ENCODE results near the gene MSLN. TPM values are rescaled to one million over a fixed set of nuclear protein-coding genes. Genes with fewer than 3 reads are reported as not detected.
"Not testable (repeated sequence)": the region's sequence is repeated elsewhere in the genome, so short reads cannot be mapped to it uniquely, and the experiment has no call there.

MSLN gene
- total RNA-seq, 1 donor from 2014 or later: 1.0 TPM

- peaks cover 0 to 6% (median 3%) of the 10 kb centered on the region in 3 donors for H3K36me3 ChIP-seq (ENCODE audit: control insufficient read depth in 3 of 3, insufficient read depth in 3 of 3, low read length in 3 of 3)
- no peak overlapping the region for H3K4me3 ChIP-seq (ENCODE audit: low read length in 3 of 3)
- H3K27me3 ChIP-seq (ENCODE audit: control insufficient read depth in 3 of 3, insufficient read depth in 3 of 3, low read length in 3 of 3): peaks cover 0 to 15% (median 4%) of the 10 kb centered on the region in 3 donors
- no peak overlapping the region for H3K27ac ChIP-seq (ENCODE audit: low read depth, low read length)
- H3K9ac ChIP-seq (ENCODE audit: low read depth in 1 of 3, low read length in 3 of 3): no peak overlapping the region
- no peaks in the 10 kb centered on the region for H3K9me3 ChIP-seq (ENCODE audit: control insufficient read depth in 3 of 3, low read length in 3 of 3)
- peaks cover 13 to 16% (median 14%) of the 10 kb centered on the region in 3 donors for H3K4me1 ChIP-seq (ENCODE audit: control insufficient read depth in 3 of 3, insufficient read depth in 3 of 3, low read length in 3 of 3)
Observed at GRCh38 chr16:743794-744500, 16.6 kb upstream of the MSLN start.

DNA sequence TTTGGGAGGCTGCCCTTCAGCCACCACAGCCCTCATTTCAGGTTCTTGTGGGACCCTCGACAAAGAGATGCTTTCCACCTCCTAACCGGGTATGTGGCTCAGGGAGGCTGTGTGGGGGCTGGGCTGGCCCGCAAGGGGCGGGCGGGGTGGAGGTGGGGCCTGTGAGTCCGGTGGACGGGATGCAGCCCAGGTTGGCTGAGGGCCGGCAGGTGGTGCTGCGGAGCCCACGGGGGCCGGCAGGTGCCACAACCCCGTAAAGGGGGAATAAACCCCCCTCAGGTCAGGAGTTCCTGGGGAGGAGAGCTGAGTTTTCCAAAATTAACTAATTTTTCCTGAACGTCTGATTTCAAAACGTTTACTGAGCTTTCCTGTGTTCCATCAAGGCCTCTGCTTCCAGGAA lies 14.8 kb upstream of the MSLN start:
- peaks cover 0 to 19% (median 4%) of the 10 kb centered on the region in 3 donors for H3K27me3 ChIP-seq (ENCODE audit: control insufficient read depth in 3 of 3, insufficient read depth in 3 of 3, low read length in 3 of 3)
- H3K4me3 ChIP-seq (ENCODE audit: low read length in 3 of 3): no peak overlapping the region
- H3K4me1 ChIP-seq (ENCODE audit: control insufficient read depth in 3 of 3, insufficient read depth in 3 of 3, low read length in 3 of 3): peaks cover 3 to 4% (median 3%) of the 10 kb centered on the region in 3 donors
- H3K9ac ChIP-seq (ENCODE audit: low read depth in 1 of 3, low read length in 3 of 3): no peak overlapping the region
- no peak overlapping the region for H3K27ac ChIP-seq (ENCODE audit: low read depth, low read length)
- H3K9me3 ChIP-seq (ENCODE audit: control insufficient read depth in 3 of 3, low read length in 3 of 3): no peaks in the 10 kb centered on the region
- no peaks in the 10 kb centered on the region for H3K36me3 ChIP-seq (ENCODE audit: control insufficient read depth in 3 of 3, insufficient read depth in 3 of 3, low read length in 3 of 3)

GRCh38 chr16:746637-747036 lies 13.9 kb upstream of the MSLN start:
- no peak overlapping the region for H3K27ac ChIP-seq (ENCODE audit: low read depth, low read length)
- H3K36me3 ChIP-seq (ENCODE audit: control insufficient read depth in 3 of 3, insufficient read depth in 3 of 3, low read length in 3 of 3): no peaks in the 10 kb centered on the region
- H3K4me1 ChIP-seq (ENCODE audit: control insufficient read depth in 3 of 3, insufficient read depth in 3 of 3, low read length in 3 of 3): no peaks in the 10 kb centered on the region
- no peak overlapping the region for H3K4me3 ChIP-seq (ENCODE audit: low read length in 3 of 3)
- no peak overlapping the region for H3K9ac ChIP-seq (ENCODE audit: low read depth in 1 of 3, low read length in 3 of 3)
- peaks cover 8 to 27% (median 10%) of the 10 kb centered on the region in 3 donors for H3K27me3 ChIP-seq (ENCODE audit: control insufficient read depth in 3 of 3, insufficient read depth in 3 of 3, low read length in 3 of 3)
- no peaks in the 10 kb centered on the region for H3K9me3 ChIP-seq (ENCODE audit: control insufficient read depth in 3 of 3, low read length in 3 of 3)

- Histone ChIP-seq H3K9me3 (ENCODE audit: control insufficient read depth in 3 of 3, low read length in 3 of 3) (no peaks in the 10 kb centered on the region), H3K4me3 (ENCODE audit: low read length in 3 of 3) (no peak overlapping the region), H3K27me3 (ENCODE audit: control insufficient read depth in 3 of 3, insufficient read depth in 3 of 3, low read length in 3 of 3) (peaks cover 17 to 33% (median 20%) of the 10 kb centered on the region in 3 donors)
Observed at GRCh38 chr16:747978-748746, 12.4 kb upstream of the MSLN start.

DNA sequence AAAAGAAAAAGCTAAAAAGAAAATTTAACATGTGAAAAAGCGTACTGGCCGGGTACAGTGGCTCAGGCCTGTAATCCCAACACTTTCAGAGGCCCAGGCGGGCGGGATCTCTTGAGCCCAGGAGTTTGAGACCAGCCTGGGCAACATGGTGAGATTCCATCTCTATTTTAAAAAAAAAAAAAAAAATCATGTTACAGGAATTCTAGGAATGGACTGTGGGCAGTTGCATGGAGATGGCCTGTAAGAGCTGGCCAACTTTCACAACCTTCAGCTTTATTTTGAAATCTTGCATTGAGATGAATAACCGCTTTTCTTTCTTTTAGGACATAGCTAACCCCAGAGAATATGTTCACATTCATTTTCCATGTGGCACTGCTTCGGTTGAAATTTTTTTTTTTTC lies 11.5 kb upstream of the MSLN start:
- H3K27me3 ChIP-seq (ENCODE audit: control insufficient read depth in 3 of 3, insufficient read depth in 3 of 3, low read length in 3 of 3): peaks cover 20 to 31% (median 26%) of the 10 kb centered on the region in 3 donors
- no peak overlapping the region for H3K9ac ChIP-seq (ENCODE audit: low read depth in 1 of 3, low read length in 3 of 3)
- no peaks in the 10 kb centered on the region for H3K36me3 ChIP-seq (ENCODE audit: control insufficient read depth in 3 of 3, insufficient read depth in 3 of 3, low read length in 3 of 3)
- H3K4me3 ChIP-seq (ENCODE audit: low read length in 3 of 3): no peak overlapping the region
- peaks cover 0 to 4% (median 0%) of the 10 kb centered on the region in 3 donors for H3K4me1 ChIP-seq (ENCODE audit: control insufficient read depth in 3 of 3, insufficient read depth in 3 of 3, low read length in 3 of 3)
- H3K9me3 ChIP-seq (ENCODE audit: control insufficient read depth in 3 of 3, low read length in 3 of 3): no peaks in the 10 kb centered on the region
- H3K27ac ChIP-seq (ENCODE audit: low read depth, low read length): no peak overlapping the region

More at GRCh38 chr16:747978-748746, 12.4 kb upstream of the MSLN start:
- Histone ChIP-seq H3K4me1 (ENCODE audit: control insufficient read depth in 3 of 3, insufficient read depth in 3 of 3, low read length in 3 of 3) (peaks cover 0 to 4% (median 0%) of the 10 kb centered on the region in 3 donors), H3K9ac (ENCODE audit: low read depth in 1 of 3, low read length in 3 of 3) (no peak overlapping the region), H3K36me3 (ENCODE audit: control insufficient read depth in 3 of 3, insufficient read depth in 3 of 3, low read length in 3 of 3) (no peaks in the 10 kb centered on the region), H3K27ac (ENCODE audit: low read depth, low read length) (no peak overlapping the region)

DNA sequence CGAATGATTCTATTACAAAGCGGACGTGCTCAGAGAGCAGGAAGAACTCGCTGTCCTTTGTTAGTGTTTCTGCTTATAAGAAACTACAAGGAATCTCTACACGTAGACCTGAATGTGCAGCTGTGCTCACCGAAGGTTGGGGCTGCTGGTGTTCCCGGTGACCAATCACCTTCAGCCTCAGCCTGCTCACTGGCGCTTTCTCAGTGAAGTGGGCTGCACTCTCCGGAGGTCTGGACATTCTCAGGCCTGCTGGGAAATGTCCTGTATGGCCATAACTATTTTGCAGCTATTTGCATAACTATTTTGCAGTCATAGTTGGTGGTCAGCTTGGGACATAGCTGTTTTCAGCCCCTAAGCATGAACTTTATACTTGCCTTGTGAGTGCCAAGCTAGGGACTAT lies 10.0 kb upstream of the MSLN start:
- Histone ChIP-seq H3K4me3 (ENCODE audit: low read length in 3 of 3) (no peak overlapping the region), H3K9me3 (ENCODE audit: control insufficient read depth in 3 of 3, low read length in 3 of 3) (no peaks in the 10 kb centered on the region), H3K27me3 (ENCODE audit: control insufficient read depth in 3 of 3, insufficient read depth in 3 of 3, low read length in 3 of 3) (peaks cover 17 to 30% (median 26%) of the 10 kb centered on the region in 3 donors), H3K4me1 (ENCODE audit: control insufficient read depth in 3 of 3, insufficient read depth in 3 of 3, low read length in 3 of 3) (peaks cover 0 to 4% (median 0%) of the 10 kb centered on the region in 3 donors), H3K27ac (ENCODE audit: low read depth, low read length) (no peak overlapping the region), H3K36me3 (ENCODE audit: control insufficient read depth in 3 of 3, insufficient read depth in 3 of 3, low read length in 3 of 3) (no peaks in the 10 kb centered on the region), H3K9ac (ENCODE audit: low read depth in 1 of 3, low read length in 3 of 3) (no peak overlapping the region)

DNA sequence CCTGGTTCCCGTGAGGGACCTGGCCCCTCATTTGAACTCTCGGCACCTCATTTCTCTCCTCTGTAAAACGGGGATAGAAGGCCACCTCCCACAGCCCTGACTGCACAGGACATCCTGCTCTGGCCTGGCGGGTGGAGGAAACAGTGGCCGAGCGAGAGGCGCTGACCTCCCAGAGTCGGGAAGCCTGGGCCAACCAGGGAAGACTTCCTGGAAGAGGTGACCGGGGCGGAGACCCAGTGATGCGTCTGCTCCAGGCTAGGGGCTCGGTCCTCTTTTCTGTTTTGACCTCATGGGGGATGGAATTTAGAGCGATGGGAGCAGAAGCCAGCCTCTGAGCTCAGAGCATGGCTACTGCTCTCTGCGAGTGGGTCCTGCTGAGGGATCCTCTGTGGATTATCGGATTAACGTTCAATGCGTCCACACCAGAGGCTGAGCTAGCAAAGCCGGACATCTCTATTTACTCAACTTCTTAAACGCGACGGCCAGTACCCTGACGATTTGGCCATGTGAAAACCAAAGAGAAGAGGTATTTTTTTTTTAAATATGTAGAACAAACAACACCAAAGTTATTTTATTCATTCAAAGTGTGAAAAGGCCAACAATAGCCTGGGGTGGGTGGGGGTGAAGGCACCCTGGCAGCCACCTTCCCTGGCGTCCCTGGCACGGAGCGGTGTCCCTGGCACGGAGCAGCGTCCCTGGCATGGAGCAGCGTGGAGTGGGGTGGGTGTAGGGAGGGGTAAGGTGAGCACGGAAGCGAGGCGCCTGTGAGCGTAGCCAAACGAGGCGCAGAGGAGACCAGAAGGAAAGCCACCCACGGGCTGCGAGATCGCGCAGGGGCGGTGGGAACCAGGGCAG lies 9.2 kb upstream of the MSLN start:
- no peaks in the 10 kb centered on the region for H3K36me3 ChIP-seq (ENCODE audit: control insufficient read depth in 3 of 3, insufficient read depth in 3 of 3, low read length in 3 of 3)
- H3K9ac ChIP-seq (ENCODE audit: low read depth in 1 of 3, low read length in 3 of 3): no peak overlapping the region
- no peak overlapping the region for H3K4me3 ChIP-seq (ENCODE audit: low read length in 3 of 3)
- H3K27ac ChIP-seq (ENCODE audit: low read depth, low read length): no peak overlapping the region
- H3K9me3 ChIP-seq (ENCODE audit: control insufficient read depth in 3 of 3, low read length in 3 of 3): no peaks in the 10 kb centered on the region
- H3K4me1 ChIP-seq (ENCODE audit: control insufficient read depth in 3 of 3, insufficient read depth in 3 of 3, low read length in 3 of 3): peaks cover 0 to 4% (median 0%) of the 10 kb centered on the region in 3 donors
- peaks cover 20 to 33% (median 28%) of the 10 kb centered on the region in 3 donors for H3K27me3 ChIP-seq (ENCODE audit: control insufficient read depth in 3 of 3, insufficient read depth in 3 of 3, low read length in 3 of 3)

DNA sequence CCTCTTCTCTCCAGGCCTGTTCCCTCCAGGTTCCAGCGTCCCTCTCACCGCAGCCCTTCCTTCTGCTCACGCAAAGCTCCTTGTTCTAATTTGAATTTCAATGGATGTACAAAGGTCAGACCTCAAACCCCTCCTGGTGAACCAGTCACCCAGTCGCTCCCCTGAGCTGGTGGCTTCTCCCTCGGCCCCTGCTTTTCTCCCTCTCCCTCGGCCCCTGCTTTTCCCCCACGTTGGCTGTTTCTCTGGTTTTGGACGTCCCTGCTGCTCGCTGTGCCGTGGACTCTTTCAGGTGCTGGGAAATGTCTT lies 8.6 kb upstream of the MSLN start:
- H3K4me1 ChIP-seq (ENCODE audit: control insufficient read depth in 3 of 3, insufficient read depth in 3 of 3, low read length in 3 of 3): peaks cover 0 to 4% (median 0%) of the 10 kb centered on the region in 3 donors
- H3K27me3 ChIP-seq (ENCODE audit: control insufficient read depth in 3 of 3, insufficient read depth in 3 of 3, low read length in 3 of 3): peaks cover 20 to 33% (median 29%) of the 10 kb centered on the region in 3 donors
- H3K9me3 ChIP-seq (ENCODE audit: control insufficient read depth in 3 of 3, low read length in 3 of 3): no peaks in the 10 kb centered on the region
- H3K4me3 ChIP-seq (ENCODE audit: low read length in 3 of 3): no peak overlapping the region
- H3K9ac ChIP-seq (ENCODE audit: low read depth in 1 of 3, low read length in 3 of 3): no peak overlapping the region
- no peaks in the 10 kb centered on the region for H3K36me3 ChIP-seq (ENCODE audit: control insufficient read depth in 3 of 3, insufficient read depth in 3 of 3, low read length in 3 of 3)
- no peak overlapping the region for H3K27ac ChIP-seq (ENCODE audit: low read depth, low read length)

DNA sequence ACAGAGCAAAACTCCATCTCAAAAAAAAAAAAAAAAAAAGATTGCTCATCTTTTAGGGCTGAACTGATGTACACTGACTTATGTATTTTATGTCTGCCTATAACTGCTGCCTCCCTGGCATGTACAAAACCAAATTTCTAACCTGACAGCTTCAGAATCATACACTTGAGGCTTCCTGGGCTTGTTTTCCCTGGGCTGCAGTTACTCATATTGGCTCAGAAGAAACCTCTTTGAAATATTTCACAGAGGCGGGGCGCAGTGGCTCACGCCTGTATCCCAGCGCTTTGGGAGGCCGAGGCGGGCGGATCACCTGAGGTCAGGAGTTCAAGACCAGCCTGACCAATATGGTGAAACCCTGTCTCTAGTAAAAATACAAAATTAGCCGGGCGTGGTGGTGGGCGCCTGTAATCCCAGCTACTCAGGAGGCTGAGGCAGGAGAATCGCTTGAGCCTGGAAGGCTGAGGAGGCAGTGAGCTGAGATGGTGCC lies 6.4 kb upstream of the MSLN start:
- not testable (repeated sequence) for H3K27ac ChIP-seq (ENCODE audit: low read depth, low read length); H3K36me3 ChIP-seq (ENCODE audit: control insufficient read depth in 3 of 3, insufficient read depth in 3 of 3, low read length in 3 of 3); H3K4me1 ChIP-seq (ENCODE audit: control insufficient read depth in 3 of 3, insufficient read depth in 3 of 3, low read length in 3 of 3); H3K9me3 ChIP-seq (ENCODE audit: control insufficient read depth in 3 of 3, low read length in 3 of 3); H3K4me3 ChIP-seq (ENCODE audit: low read length in 3 of 3); H3K9ac ChIP-seq (ENCODE audit: low read depth in 1 of 3, low read length in 3 of 3)
- H3K27me3 ChIP-seq (ENCODE audit: control insufficient read depth in 3 of 3, insufficient read depth in 3 of 3, low read length in 3 of 3): peaks cover 20 to 33% (median 29%) of the 10 kb centered on the region in 3 donors
